Loucy (cell line): Measurements from ENCODE around the gene NDC1.
A peak's percentile ranks its signal among the peaks of the same experiment; 100 is the strongest.

ENCODE experiments used
- H2AFZ ChIP-seq: fragments of 200-600 bp; sonication (generic); 2 replicates; pipeline ENCODE4 v1.6.0; 2016; ENCODE audit warnings: antibody characterized with exemption, mild to moderate bottlenecking, low read length, moderate library complexity
- H3F3A ChIP-seq: fragments of 200-600 bp; 2 replicates; pipeline ENCODE4 v1.6.0; 2016; ENCODE audit warnings: antibody characterized with exemption, low read depth, mild to moderate bottlenecking
- H3K27me3 ChIP-seq: fragments of 200-600 bp; sonication (generic); 2 replicates; pipeline ENCODE4 v1.6.1; 2014; ENCODE audit warnings: low read length, mild to moderate bottlenecking; ENCODE audit not compliant: insufficient read depth, poor library complexity, severe bottlenecking
- H3K36me3 ChIP-seq: fragments of 200-600 bp; sonication (generic); 2 replicates; pipeline ENCODE4 v1.6.1; 2016; ENCODE audit warnings: low read length; ENCODE audit not compliant: insufficient read depth
- H3K4me1 ChIP-seq: fragments of 200-600 bp; sonication (generic); 2 replicates; pipeline ENCODE4 v1.5.1; 2014; ENCODE audit warnings: low read length, mild to moderate bottlenecking; ENCODE audit not compliant: insufficient read depth, poor library complexity, severe bottlenecking
- H3K4me2 ChIP-seq: fragments of 200-600 bp; sonication (generic); 2 replicates; pipeline ENCODE4 v1.6.0; 2014; ENCODE audit warnings: antibody characterized with exemption, low read length, low read depth, mild to moderate bottlenecking; ENCODE audit not compliant: poor library complexity, severe bottlenecking
- H3K4me3 ChIP-seq: fragments of 200-600 bp; sonication (generic); 2 replicates; pipeline ENCODE4 v1.5.1; 2014; ENCODE audit warnings: low read length, mild to moderate bottlenecking, mixed read lengths; ENCODE audit not compliant: poor library complexity, severe bottlenecking
- H3K79me2 ChIP-seq: fragments of 200-600 bp; sonication (generic); 2 replicates; pipeline ENCODE4 v1.6.1; 2014; ENCODE audit warnings: low read length; ENCODE audit not compliant: insufficient read depth
- H3K9ac ChIP-seq: fragments of 200-600 bp; sonication (generic); 2 replicates; pipeline ENCODE4 v1.6.0; 2014; ENCODE audit warnings: mild to moderate bottlenecking, low read depth, low read length, moderate library complexity; ENCODE audit not compliant: poor library complexity, severe bottlenecking
- H3K9me2 ChIP-seq: fragments of 200-600 bp; sonication (generic); replicated peaks from 2 replicates; pipeline ENCODE4 v1.6.1; 2016; ENCODE audit warnings: low read depth, low read length, mixed read lengths
- H3K9me3 ChIP-seq: fragments of 200-600 bp; sonication (generic); 2 replicates; pipeline ENCODE4 v1.6.1; 2014; ENCODE audit warnings: mild to moderate bottlenecking, antibody characterized with exemption, low read length, low read depth; ENCODE audit not compliant: insufficient read depth
- H4K20me1 ChIP-seq: fragments of 200-600 bp; sonication (generic); 2 replicates; pipeline ENCODE4 v1.6.0; 2014; ENCODE audit warnings: antibody characterized with exemption, low read length, mild to moderate bottlenecking; ENCODE audit not compliant: insufficient read depth, poor library complexity, severe bottlenecking
- CTCF ChIP-seq: fragments of 200-600 bp; sonication (generic); conservative IDR thresholded peaks from 2 replicates; pipeline ENCODE4 v1.5.1; 2014; ENCODE audit warnings: mild to moderate bottlenecking, antibody characterized with exemption, low read length
- EZH2phosphoT487 ChIP-seq: fragments of 200-600 bp; IDR thresholded peaks from 2 replicates; pipeline ENCODE4 v1.6.1; 2018; ENCODE audit warnings: antibody characterized with exemption, mild to moderate bottlenecking, moderate library complexity, borderline replicate concordance

The NDC1 gene

GRCh38 chr1:53715478-53715877, 122.6 kb downstream of the NDC1 start:
- Histone ChIP-seq H3K9me3 (no peaks in the 10 kb centered on the region), H3K4me3 (no peak overlapping the region), H4K20me1 (no peaks in the 10 kb centered on the region), H3K9ac (no peak overlapping the region), H3K27me3 (no peaks in the 10 kb centered on the region), H2AFZ (peak overlapping the region; percentile 75), H3K4me1 (peaks cover 6% of the 10 kb centered on the region), H3K36me3 (no peaks in the 10 kb centered on the region), H3K79me2 (no peaks in the 10 kb centered on the region), H3F3A (no peaks in the 10 kb centered on the region), H3K4me2 (no peak overlapping the region), H3K9me2 (no peaks in the 10 kb centered on the region)
- TF ChIP-seq EZH2phosphoT487 = no peak
- TF ChIP-seq CTCF = peak; percentile 74
